Measurements from ENCODE around the gene KRCC1. TPM values are rescaled to one million over a fixed set of nuclear protein-coding genes. Genes with fewer than 3 reads are reported as not detected.
"Not testable (repeated sequence)": the region's sequence is repeated elsewhere in the genome, so short reads cannot be mapped to it uniquely, and the experiment has no call there.

Gene KRCC1
- total RNA-seq, 1 donor from 2014 or later: 14.5 TPM

- DNase-seq (ENCODE audit: low read depth in 2 of 2): no peak
These were observed 21.5 kb upstream of the KRCC1 start for GRCh38 chr2:88077080-88077479.

DNA sequence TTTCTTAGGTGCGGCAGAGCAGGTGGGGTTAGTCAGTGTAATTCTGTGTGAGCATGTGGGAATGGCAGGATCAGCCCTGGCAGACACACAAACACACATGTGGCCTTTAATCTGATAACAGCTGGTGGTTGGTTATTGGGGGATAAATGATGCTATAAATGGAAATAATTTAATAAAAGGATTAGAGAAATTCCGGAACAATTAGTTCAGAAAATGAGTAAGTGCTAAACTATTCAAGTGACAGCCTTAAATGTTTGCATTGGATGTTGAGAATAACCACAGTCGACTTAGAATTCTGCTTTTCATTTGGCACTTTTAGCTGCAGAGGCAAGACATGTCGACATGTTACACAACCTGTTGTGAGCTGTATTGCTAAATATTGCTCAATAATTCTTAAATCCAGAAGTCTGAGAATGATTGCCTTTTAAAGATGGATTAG, 19.3 kb upstream of the KRCC1 start:
- DNase-seq (ENCODE audit: low read depth in 2 of 2): no peak

- no peak for DNase-seq (ENCODE audit: low read depth in 2 of 2)
These were observed 18.6 kb upstream of the KRCC1 start for GRCh38 chr2:88074150-88074549.

DNA sequence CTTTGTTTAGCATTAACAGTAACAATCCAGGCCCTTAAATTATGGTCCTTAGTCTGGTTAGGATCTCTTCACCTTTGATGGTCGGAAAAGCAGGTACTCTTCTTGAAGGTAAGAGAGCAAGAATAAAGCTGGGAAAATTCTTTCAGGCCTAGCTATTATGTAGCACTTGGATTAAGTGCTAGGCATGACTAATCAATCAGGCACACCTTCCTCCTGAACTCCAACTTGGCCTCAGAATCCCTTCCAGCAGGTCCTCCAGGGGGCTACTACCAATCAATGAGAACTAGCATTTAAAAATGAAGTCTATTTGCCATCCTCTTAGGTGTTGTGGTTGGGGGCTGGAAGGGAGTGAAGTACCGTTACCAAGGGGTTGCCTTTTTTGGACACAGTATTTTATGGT, 15.8 kb upstream of the KRCC1 start:
- DNase-seq (ENCODE audit: low read depth in 2 of 2): no peak

- DNase-seq (ENCODE audit: low read depth in 2 of 2): no peak
These were observed 14.5 kb upstream of the KRCC1 start for GRCh38 chr2:88070055-88070454.

- DNase-seq (ENCODE audit: low read depth in 2 of 2): no peak
These were observed 13.5 kb upstream of the KRCC1 start for GRCh38 chr2:88069117-88069516.

DNA sequence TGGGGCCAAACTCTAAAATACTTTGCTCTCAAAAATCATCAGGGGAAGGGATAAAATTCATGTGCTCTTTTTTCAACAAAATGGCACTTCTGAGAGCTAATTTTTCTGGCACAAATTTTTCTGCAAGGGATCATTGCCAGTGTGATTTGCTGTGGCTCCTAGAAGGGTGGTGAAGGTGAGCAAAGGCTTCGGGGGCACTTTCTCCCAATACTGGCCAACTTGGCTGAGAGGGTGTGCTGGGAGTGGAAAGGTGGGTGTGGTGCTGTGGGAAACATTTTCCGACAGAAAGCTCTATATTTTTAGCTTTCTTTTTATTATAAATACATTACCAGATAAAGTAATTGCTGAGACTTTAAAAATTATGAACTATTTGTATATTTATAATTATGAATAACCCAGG, 12.5 kb upstream of the KRCC1 start:
- DNase-seq (ENCODE audit: low read depth in 2 of 2): no peak

DNA sequence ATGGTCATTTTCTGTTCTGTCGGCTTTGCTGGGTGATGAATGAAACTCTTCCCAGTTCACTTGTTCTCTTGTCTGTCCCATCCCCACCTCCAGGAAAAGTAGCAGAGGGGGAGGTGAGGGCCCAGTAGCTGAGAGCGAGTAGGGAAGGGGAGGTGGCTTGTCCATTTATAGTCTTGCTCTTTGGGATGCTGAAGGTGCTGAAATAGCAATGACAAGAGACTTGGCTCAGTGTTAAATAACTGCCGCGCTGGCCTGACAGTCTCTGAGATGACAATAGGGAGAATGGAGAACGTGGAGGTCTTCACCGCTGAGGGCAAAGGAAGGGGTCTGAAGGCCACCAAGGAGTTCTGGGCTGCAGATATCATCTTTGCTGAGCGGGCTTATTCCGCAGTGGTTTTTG, 12.0 kb upstream of the KRCC1 start, which contains the start of gene SMYD1:
Gene SMYD1 (plus strand): TSS at position 228 of the 400 bp plus-strand sequence. CDS start 40 bp downstream, at position 268.
- no peak for DNase-seq (ENCODE audit: low read depth in 2 of 2)

GRCh38 chr2:88067189-88067588, 11.6 kb upstream of the KRCC1 start:
- no peak for DNase-seq (ENCODE audit: low read depth in 2 of 2)

DNA sequence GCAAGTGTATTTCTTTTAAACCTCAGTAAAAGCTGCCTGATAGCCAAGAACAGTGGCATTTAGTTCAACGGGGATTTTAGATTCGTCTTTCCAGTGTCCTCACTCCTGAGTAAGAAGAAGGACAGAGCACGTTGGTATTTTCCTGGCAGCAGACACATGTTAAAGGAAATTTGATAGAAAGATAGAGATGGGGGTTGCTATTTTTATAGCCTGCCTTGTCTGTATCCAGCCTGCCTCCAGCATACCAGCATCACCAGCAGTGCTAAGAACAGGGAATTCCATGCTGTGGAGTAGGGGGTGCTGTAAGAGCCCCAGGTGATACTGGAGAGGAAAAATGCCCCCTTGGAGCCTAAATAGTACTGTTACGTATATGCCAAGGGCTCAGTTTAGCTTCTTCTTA, 11.0 kb upstream of the KRCC1 start:
- DNase-seq (ENCODE audit: low read depth in 2 of 2): no peak

DNA sequence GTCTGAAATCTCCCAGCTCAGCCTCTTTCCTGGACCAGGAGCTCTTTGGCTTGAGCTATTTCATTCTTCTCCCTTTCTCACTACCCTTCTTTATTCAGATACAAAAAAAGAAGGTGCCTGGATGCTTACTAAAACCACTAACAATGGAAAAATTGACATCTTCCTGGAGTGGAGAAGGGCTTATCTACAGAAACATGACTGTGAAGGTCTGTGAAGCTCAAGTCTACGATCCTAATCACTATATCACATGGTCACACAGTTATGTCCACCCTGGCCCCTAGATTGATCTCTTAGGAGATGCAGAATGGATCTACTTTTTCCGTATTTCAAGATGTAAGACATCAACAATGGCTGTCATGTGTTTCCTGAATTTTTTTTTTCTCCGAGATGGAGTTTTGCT, 5.7 kb upstream of the KRCC1 start:
- no peak for DNase-seq (ENCODE audit: low read depth in 2 of 2)

DNA sequence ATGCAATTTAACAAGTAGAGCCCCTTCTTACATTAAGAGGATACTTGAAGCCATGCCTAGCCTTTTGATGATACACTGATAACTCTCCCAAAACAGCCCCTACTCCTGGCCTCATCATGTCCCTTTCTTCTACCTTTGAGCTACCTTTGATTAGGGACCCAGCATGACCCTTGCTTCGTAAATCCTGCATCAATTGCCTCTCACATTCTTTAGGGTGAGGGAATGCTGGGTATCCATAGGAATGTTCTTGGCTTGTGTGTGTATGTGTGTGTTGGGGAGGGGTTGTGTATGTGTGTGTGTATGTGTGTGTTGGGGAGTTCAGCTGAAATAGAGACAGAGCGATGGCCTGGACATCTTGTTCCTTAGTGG, 5.3 kb upstream of the KRCC1 start:
- DNase-seq (ENCODE audit: low read depth in 2 of 2): no peak

GRCh38 chr2:88059979-88060906, 4.7 kb upstream of the KRCC1 start:
- peak; percentile 38 to 57 for DNase-seq (ENCODE audit: low read depth in 2 of 2)

DNA sequence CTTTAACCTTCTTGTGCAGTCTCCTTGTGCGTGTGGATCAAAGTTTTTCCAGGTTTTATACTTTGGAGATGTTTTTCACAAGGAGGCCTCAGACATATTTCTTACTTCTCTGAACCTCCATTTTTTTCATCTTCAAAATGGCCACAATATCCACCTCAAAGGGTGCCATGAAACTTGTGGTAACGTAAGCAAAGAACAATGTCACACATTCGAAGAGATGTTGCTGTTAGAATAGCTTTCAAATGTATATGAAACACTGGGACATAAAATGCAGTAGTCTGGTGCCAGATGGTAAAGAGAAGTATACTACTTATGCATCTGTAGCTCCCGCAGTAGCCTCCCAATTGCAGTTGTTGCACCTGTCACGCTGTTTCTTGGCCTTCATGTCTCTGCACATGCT, 2.6 kb upstream of the KRCC1 start:
- DNase-seq (ENCODE audit: low read depth in 2 of 2): no peak

GRCh38 chr2:88057437-88057844, 1.9 kb upstream of the KRCC1 start:
- no peak for DNase-seq (ENCODE audit: low read depth in 2 of 2)

DNA sequence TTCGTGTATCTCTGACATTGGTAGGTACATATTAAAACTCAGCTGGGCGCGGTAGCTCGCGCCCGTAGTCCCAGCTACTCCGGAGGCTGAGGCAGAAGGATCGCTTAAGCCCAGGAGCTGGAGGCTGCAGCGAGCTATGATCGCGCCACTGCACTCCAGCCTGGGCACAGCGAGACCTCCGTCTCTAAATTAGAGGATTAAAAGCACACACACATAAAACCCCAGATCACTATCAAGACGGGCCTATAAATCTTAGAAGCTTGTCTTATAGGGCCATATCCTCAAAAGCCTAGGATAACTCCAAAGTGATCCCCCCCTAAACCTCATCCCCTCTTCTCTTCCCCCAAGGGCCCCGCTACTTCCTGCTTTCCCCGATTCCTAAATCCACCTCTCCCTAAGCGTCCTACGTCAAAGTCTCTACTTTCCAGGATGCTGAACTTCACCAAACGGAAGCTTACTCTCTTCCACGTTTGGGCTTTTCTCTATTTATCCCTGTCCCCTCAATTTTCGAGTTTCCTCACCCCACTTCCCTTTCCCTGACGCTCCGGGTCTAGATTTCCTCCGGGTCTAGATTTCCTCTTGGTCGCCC, 707 bp downstream of the KRCC1 start:
- peak; percentile 40 to 43 for DNase-seq (ENCODE audit: low read depth in 2 of 2)

- no peak for DNase-seq (ENCODE audit: low read depth in 2 of 2)
These were observed 1.4 kb downstream of the KRCC1 start for GRCh38 chr2:88053934-88054781.

DNA sequence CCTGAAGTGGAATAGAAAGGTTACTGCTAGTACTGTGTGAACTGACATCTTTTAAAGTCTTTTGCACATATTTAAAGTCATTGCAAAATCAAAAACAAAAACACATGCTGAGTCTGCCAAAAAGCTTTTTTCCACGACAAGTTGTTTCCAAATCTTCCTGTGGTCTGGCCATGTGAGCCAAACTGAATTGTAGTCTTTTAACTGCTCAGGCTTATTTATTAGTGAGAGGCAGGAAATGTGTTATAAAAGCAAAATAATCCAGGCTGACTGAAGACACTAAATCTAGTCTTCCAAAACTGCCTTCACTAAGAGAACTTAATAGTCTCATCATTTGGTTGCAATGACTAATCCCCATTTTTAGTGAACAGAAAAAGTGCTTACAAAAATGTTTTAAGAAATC, 2.3 kb downstream of the KRCC1 start:
- peak in 1 of 2 donors; percentile 64 for DNase-seq (ENCODE audit: low read depth in 2 of 2)

DNA sequence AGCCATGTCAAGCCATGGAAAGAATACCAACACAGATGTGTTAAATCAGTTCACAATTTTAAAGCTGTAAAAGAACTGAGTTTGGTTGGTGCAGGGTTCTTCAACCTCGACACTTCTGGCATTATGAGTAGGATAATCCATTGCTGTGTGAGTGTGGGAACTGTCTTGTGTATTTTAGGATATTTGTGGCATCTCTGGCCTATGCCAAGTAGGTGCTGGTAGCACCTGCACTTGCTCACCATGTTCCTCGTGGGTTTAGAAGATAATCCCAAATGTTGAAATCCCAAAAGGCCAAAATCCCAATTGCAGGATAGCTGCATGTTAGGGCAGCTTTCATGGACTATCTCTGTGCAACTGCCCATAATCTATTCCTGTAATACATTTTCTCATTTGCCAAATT, 3.8 kb downstream of the KRCC1 start:
- DNase-seq (ENCODE audit: low read depth in 2 of 2): no peak

- DNase-seq (ENCODE audit: low read depth in 2 of 2): no peak
These were observed 6.0 kb downstream of the KRCC1 start for GRCh38 chr2:88049622-88050021.

- DNase-seq (ENCODE audit: low read depth in 2 of 2): no peak
These were observed 7.0 kb downstream of the KRCC1 start for GRCh38 chr2:88048541-88048940.

DNA sequence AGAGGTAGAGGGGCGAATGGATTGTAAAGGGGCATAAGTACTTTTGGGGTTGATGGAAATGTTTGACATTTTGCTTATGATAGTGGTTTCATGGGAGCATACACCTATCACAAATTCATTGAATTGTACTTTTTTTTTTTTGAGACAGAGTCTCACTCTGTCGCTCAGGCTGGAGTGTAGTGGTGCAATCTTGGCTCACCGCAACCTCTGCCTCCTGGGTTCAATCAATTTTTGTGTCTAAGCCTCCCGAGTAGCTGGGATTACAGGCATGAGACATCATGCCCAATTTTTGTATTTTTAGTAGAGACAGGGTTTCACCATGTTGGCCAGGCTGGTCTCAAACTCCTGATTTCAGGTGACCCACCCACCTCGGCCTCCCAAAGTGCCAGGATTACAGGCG, 10.0 kb downstream of the KRCC1 start:
- DNase-seq (ENCODE audit: low read depth in 2 of 2): not testable (repeated sequence)
